Gastroesophageal sphincter (tissue), 3 donors: ENCODE measurements around the gene LEMD1.

Source experiments
- POLR2A ChIP-seq, 2 donors: fragments of 450-650 bp; IDR thresholded peaks; one replicate each; pipeline ENCODE4 v1.6.1; 2017; ENCODE audit warnings: antibody characterized with exemption in 2 of 2, mild to moderate bottlenecking in 2 of 2, moderate library complexity in 1 of 2
- TF ChIP-seq, protein P1 (sequence below), 4 experiments: fragments of 200-600 bp in 2 of 4; fragments of 450-650 bp in 2 of 4; sonication (generic) in 1 of 4; IDR thresholded peaks; one replicate each; pipeline ENCODE4 v1.5.1; 2017 to 2019; ENCODE audit warnings: antibody characterized with exemption in 4 of 4, mild to moderate bottlenecking in 2 of 4, moderate library complexity in 2 of 4

DNA sequence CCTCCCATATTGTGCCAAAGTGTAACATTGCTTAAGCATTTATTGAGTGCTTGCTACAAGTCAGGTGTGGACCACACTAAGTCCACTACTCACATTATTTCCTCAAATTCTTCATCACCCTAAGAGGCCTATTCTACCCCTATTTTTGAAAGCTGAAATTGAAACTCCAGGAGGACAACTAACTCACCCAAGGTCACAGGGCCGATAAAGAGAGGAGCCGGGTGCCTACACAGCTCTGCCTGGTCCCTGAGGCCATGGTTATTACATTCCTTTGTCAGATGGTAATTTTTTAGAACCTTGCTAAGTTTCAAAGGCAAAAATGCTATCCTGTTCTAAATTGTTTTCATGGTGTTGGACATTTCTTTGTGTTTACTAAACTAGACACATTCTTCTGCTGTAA is 41.0 kb downstream of the LEMD1 start:
- TF ChIP-seq, protein P1, sequence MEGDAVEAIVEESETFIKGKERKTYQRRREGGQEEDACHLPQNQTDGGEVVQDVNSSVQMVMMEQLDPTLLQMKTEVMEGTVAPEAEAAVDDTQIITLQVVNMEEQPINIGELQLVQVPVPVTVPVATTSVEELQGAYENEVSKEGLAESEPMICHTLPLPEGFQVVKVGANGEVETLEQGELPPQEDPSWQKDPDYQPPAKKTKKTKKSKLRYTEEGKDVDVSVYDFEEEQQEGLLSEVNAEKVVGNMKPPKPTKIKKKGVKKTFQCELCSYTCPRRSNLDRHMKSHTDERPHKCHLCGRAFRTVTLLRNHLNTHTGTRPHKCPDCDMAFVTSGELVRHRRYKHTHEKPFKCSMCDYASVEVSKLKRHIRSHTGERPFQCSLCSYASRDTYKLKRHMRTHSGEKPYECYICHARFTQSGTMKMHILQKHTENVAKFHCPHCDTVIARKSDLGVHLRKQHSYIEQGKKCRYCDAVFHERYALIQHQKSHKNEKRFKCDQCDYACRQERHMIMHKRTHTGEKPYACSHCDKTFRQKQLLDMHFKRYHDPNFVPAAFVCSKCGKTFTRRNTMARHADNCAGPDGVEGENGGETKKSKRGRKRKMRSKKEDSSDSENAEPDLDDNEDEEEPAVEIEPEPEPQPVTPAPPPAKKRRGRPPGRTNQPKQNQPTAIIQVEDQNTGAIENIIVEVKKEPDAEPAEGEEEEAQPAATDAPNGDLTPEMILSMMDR (IDR thresholded peaks at IDR 0.05): no peak
- TF ChIP-seq POLR2A (IDR thresholded peaks at IDR 0.05): no peak
